Hematopoietic multipotent progenitor cell treated with erythropoietin and hydrocortisone succinate and interleukin-3 and kit ligand, for 17 days (in vitro differentiated cells): Measurements from ENCODE around the gene PHPT1.

Experiments
- DNase-seq: peaks from one replicate; pipeline ENCODE4 v3.0.0-alpha.2; 2015; ENCODE audit warnings: low spot score

Gene PHPT1

GRCh38 chr9:136886610-136887597 lies 37.7 kb downstream of the PHPT1 start:
- no peak for DNase-seq

GRCh38 chr9:136888454-136888853 lies 39.2 kb downstream of the PHPT1 start:
- DNase-seq: no peak

- DNase-seq: no peak
Measured at GRCh38 chr9:136889858-136890257, 40.6 kb downstream of the PHPT1 start.

GRCh38 chr9:136890661-136891060 lies 41.5 kb downstream of the PHPT1 start:
- no peak for DNase-seq

- no peak for DNase-seq
Measured at GRCh38 chr9:136896027-136896426, 46.8 kb downstream of the PHPT1 start.

GRCh38 chr9:136898483-136899100 lies 49.4 kb downstream of the PHPT1 start:
- DNase-seq: no peak

- DNase-seq: no peak
Measured at GRCh38 chr9:136899196-136899595, 50.0 kb downstream of the PHPT1 start.

GRCh38 chr9:136900556-136900955 lies 51.3 kb downstream of the PHPT1 start:
- no peak for DNase-seq
